Heart left ventricle (tissue), 13 donors: ENCODE data around the gene ECHDC1.

Experiments used
- POLR2A ChIP-seq, 2 donors: fragments of 450-650 bp; IDR thresholded peaks; one replicate each; pipeline ENCODE4 v1.6.1; 2017; ENCODE audit warnings: antibody characterized with exemption in 2 of 2, mild to moderate bottlenecking in 2 of 2, moderate library complexity in 2 of 2
- TF ChIP-seq, protein P1 (sequence below), 12 donors: fragments of 200-600 bp; sonication (generic) in 4 of 12; IDR thresholded peaks; one replicate each; pipeline versions ENCODE4 v1.5.0 to v1.8.0; 2018 to 2022; ENCODE audit warnings: antibody characterized with exemption in 12 of 12, mild to moderate bottlenecking in 5 of 12
- donor health status: ischemic (EF 13 %, LVEDD 7.1; RV severe dilation, severe dysfunction).
- donor health status: DM: no; HTN: yes; CAD: no.
- donor health status: DM: no; HTN: no; CAD: no.
- donor health status: ischemic (EF 25% LVEDD 6.9; RV normal size, moderate dysfunction).
- donor health status: ischemic (EF 25% LVEDD 5.7; RV mildly dilated, moderate dysfunction).
- donor health status: ischemic (EF 35%, LVEDD 5.7; RV mildly dilated, moderate dysfunction).
- donor health status: nonischemic (EF 11% LVEDD 7.7; RV severe dilation, severe dysfunction).
- donor health status: DM: yes; HTN: yes; CAD: no.
- donor health status: PGD.
- donor health status: ischemic (EF 29% LVEDD 5.4; RV normal size, mild dysfunction).
- donor health status: nonischemic (EF 23%, LVEDD 6.1; RV moderate dilation, normal function).

GRCh38 chr6:127282184-127282583, 61.2 kb downstream of the ECHDC1 start:
- no peak for TF ChIP-seq POLR2A (IDR thresholded peaks at IDR 0.05)
- TF ChIP-seq, protein P1, sequence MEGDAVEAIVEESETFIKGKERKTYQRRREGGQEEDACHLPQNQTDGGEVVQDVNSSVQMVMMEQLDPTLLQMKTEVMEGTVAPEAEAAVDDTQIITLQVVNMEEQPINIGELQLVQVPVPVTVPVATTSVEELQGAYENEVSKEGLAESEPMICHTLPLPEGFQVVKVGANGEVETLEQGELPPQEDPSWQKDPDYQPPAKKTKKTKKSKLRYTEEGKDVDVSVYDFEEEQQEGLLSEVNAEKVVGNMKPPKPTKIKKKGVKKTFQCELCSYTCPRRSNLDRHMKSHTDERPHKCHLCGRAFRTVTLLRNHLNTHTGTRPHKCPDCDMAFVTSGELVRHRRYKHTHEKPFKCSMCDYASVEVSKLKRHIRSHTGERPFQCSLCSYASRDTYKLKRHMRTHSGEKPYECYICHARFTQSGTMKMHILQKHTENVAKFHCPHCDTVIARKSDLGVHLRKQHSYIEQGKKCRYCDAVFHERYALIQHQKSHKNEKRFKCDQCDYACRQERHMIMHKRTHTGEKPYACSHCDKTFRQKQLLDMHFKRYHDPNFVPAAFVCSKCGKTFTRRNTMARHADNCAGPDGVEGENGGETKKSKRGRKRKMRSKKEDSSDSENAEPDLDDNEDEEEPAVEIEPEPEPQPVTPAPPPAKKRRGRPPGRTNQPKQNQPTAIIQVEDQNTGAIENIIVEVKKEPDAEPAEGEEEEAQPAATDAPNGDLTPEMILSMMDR (IDR thresholded peaks at IDR 0.05), result no peak
